ENCODE measurements around the gene PCTP.

The PCTP gene

GRCh38 chr17:55820675-55821074 is 69.8 kb downstream of the PCTP start:
- Histone ChIP-seq H3K9me3 (ENCODE audit: insufficient read depth, low read length) (no peaks in the 10 kb centered on the region), H2AFZ (ENCODE audit: low read depth, low read length, severe bottlenecking) (no peak overlapping the region), H3K4me3 (ENCODE audit: insufficient read depth, low read length, poor library complexity, severe bottlenecking) (no peak overlapping the region), H3K4me2 (ENCODE audit: low read depth, low read length, poor library complexity, severe bottlenecking) (no peak overlapping the region), H3F3A (ENCODE audit: insufficient read depth) (no peaks in the 10 kb centered on the region; the same call in 1 of the 2 replicates), H3K36me3 (ENCODE audit: low read length) (no peaks in the 10 kb centered on the region), H3K9ac (ENCODE audit: low read length) (no peak overlapping the region), H3K27me3 (ENCODE audit: low read length) (no peaks in the 10 kb centered on the region), H4K20me1 (ENCODE audit: low read depth, low read length) (no peaks in the 10 kb centered on the region), H3K9me2 (replicated peaks; ENCODE audit: insufficient read depth, low read length) (no peaks in the 10 kb centered on the region), H3K79me2 (ENCODE audit: insufficient read depth, low read length) (no peaks in the 10 kb centered on the region), H3K27ac (ENCODE audit: low read depth, low read length) (no peak overlapping the region)
- no peak for TF ChIP-seq CTCF (IDR thresholded peaks at IDR 0.05; ENCODE audit: insufficient read depth, low read length, poor library complexity, severe bottlenecking)
- TF ChIP-seq EZH2phosphoT487 (conservative IDR thresholded peaks at IDR 0.05; ENCODE audit: low read length) = no peak

- Histone ChIP-seq H2AFZ (ENCODE audit: low read depth, low read length, severe bottlenecking) (no peak overlapping the region), H3K4me2 (ENCODE audit: low read depth, low read length, poor library complexity, severe bottlenecking) (no peak overlapping the region), H3F3A (ENCODE audit: insufficient read depth) (no peaks in the 10 kb centered on the region; the same call in 1 of the 2 replicates), H3K27me3 (ENCODE audit: low read length) (no peaks in the 10 kb centered on the region), H4K20me1 (ENCODE audit: low read depth, low read length) (no peaks in the 10 kb centered on the region), H3K79me2 (ENCODE audit: insufficient read depth, low read length) (no peaks in the 10 kb centered on the region), H3K36me3 (ENCODE audit: low read length) (no peaks in the 10 kb centered on the region), H3K9ac (ENCODE audit: low read length) (no peak overlapping the region), H3K9me3 (ENCODE audit: insufficient read depth, low read length) (no peaks in the 10 kb centered on the region), H3K4me3 (ENCODE audit: insufficient read depth, low read length, poor library complexity, severe bottlenecking) (no peak overlapping the region), H3K27ac (ENCODE audit: low read depth, low read length) (no peak overlapping the region), H3K9me2 (replicated peaks; ENCODE audit: insufficient read depth, low read length) (no peaks in the 10 kb centered on the region)
- TF ChIP-seq CTCF (IDR thresholded peaks at IDR 0.05; ENCODE audit: insufficient read depth, low read length, poor library complexity, severe bottlenecking) = no peak
- no peak for TF ChIP-seq EZH2phosphoT487 (conservative IDR thresholded peaks at IDR 0.05; ENCODE audit: low read length)
Measured at GRCh38 chr17:55822028-55822427, 71.2 kb downstream of the PCTP start.

GRCh38 chr17:55825213-55825612 is 74.4 kb downstream of the PCTP start:
- TF ChIP-seq CTCF (IDR thresholded peaks at IDR 0.05; ENCODE audit: insufficient read depth, low read length, poor library complexity, severe bottlenecking) (peak; percentile 25), EZH2phosphoT487 (conservative IDR thresholded peaks at IDR 0.05; ENCODE audit: low read length) (no peak)
- Histone ChIP-seq H2AFZ (ENCODE audit: low read depth, low read length, severe bottlenecking) (peak overlapping the region; percentile 73), H3K27me3 (ENCODE audit: low read length) (no peaks in the 10 kb centered on the region), H3K36me3 (ENCODE audit: low read length) (no peaks in the 10 kb centered on the region), H3K4me2 (ENCODE audit: low read depth, low read length, poor library complexity, severe bottlenecking) (peak overlapping the region; percentile 6), H3K79me2 (ENCODE audit: insufficient read depth, low read length) (no peaks in the 10 kb centered on the region), H3K27ac (ENCODE audit: low read depth, low read length) (no peak overlapping the region), H3F3A (ENCODE audit: insufficient read depth) (no peaks in the 10 kb centered on the region), H3K9me2 (replicated peaks; ENCODE audit: insufficient read depth, low read length) (no peaks in the 10 kb centered on the region), H4K20me1 (ENCODE audit: low read depth, low read length) (no peaks in the 10 kb centered on the region), H3K9ac (ENCODE audit: low read length) (no peak overlapping the region), H3K4me3 (ENCODE audit: insufficient read depth, low read length, poor library complexity, severe bottlenecking) (no peak overlapping the region), H3K9me3 (ENCODE audit: insufficient read depth, low read length) (no peaks in the 10 kb centered on the region)
